ENCODE data around the gene DLEC1.

DNA sequence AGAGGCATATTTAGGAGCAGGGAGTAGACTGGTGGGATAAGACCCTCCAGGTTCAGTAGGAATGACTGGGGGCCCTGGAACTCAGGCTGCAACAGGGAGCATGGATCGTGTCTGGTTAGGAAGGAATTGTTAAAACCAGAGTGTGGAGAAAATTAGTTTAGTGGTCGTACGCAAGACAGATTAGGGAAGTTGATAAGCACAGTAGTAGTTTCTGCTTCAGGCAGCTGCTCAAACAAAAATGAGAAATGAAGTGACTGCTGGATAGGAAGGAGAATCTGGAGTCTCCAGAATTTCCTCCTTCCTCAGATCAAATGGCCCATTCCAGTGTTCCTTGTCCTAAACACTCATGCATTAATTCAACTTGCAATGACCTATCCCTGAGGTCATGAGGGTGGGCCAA lies 110.7 kb downstream of the DLEC1 start:
- TF ChIP-seq ZNF274 (IDR thresholded peaks at IDR 0.05; ENCODE audit: low read depth, low read length) = no peak
- TF ChIP-seq YY1 (IDR thresholded peaks at IDR 0.05; ENCODE audit: insufficient read depth, insufficient read length) = no peak
- TF ChIP-seq SUZ12 (IDR thresholded peaks at IDR 0.05; ENCODE audit: extremely low read depth, insufficient read depth, insufficient read length) = no peak

Measured in NT2/D1 (cell line).